T-helper 2 cell treated with Interferon-gamma antibody and Interleukin-4, amounts not matched to agents 5 μg/mL and 100 μg/mL, for 36 hours (primary cell): ENCODE data around the gene DNAJC6.

Experiments
- DNase-seq: peaks from one replicate; pipeline ENCODE4 v3.0.0; 2021; ENCODE audit warnings: low spot score
- H3K27ac Mint-ChIP-seq: one replicate; pipeline ENCODE4 v1.8.0; 2021; ENCODE audit warnings: mild to moderate bottlenecking, mixed read lengths
- H3K27me3 Mint-ChIP-seq: one replicate; pipeline ENCODE4 v1.8.0; 2021; ENCODE audit warnings: low read depth, mixed read lengths
- H3K36me3 Mint-ChIP-seq: one replicate; pipeline ENCODE4 v1.8.0; 2021; ENCODE audit warnings: low read depth, mixed read lengths
- H3K4me1 Mint-ChIP-seq: one replicate; pipeline ENCODE4 v1.8.0; 2021; ENCODE audit warnings: low read depth, mixed read lengths
- H3K4me3 Mint-ChIP-seq: one replicate; pipeline ENCODE4 v1.8.0; 2022; ENCODE audit warnings: mild to moderate bottlenecking, moderate library complexity, mixed read lengths
- H3K9me3 Mint-ChIP-seq: one replicate; pipeline ENCODE4 v1.8.0; 2021; ENCODE audit warnings: mixed read lengths

DNAJC6 gene

DNA sequence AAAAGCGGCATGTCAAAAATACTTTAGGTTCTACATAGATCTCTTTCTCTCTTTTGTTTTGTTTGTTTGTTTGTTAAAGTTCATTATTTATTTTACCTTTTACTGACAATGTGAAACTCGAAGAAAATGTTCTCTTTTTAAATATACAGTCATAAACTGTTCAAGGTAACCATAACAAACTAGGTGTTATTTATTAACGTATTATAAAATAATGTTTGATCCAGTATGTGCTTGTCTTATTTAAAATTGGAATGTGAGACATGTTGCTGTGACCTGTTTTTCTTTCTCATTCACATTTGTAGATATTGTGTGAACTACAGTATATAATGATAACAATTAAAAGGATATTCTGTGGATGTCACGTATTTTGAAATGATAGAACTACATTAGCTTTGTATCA is 105.2 kb downstream of the DNAJC6 start:
- no peak overlapping the region for H3K27ac Mint-ChIP-seq
- H3K4me3 Mint-ChIP-seq = no peak overlapping the region
- peaks cover 9% of the 10 kb centered on the region for H3K4me1 Mint-ChIP-seq

DNA sequence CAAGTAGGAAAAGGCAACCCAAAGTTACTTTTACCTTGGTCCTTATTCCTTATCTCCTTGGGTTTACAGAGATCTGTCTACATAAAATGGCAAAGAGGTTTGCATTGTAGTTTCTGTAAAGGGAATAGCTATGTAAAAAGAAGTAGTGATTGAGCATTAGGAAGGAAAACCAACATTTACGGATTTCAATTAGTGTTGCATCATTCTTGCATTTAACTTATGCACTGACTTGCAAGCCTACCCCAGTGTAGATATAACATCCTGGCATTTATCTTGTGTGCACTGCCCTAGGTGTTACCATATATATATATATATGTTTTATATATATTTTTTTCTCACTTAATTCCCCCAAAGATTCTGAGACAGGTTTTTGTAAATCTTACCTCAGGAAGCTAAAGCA is 107.4 kb downstream of the DNAJC6 start:
- Mint-ChIP-seq H3K4me1 (peaks cover 13% of the 10 kb centered on the region), H3K27me3 (peaks cover 19% of the 10 kb centered on the region), H3K4me3 (no peak overlapping the region), H3K9me3 (no peaks in the 10 kb centered on the region), H3K27ac (no peak overlapping the region), H3K36me3 (no peaks in the 10 kb centered on the region)
- no peak for DNase-seq

More for the DNA sequence above, 105.2 kb downstream of the DNAJC6 start:
- Mint-ChIP-seq H3K36me3 (no peaks in the 10 kb centered on the region), H3K9me3 (no peaks in the 10 kb centered on the region), H3K27me3 (peaks cover 23% of the 10 kb centered on the region)
- DNase-seq = no peak

DNA sequence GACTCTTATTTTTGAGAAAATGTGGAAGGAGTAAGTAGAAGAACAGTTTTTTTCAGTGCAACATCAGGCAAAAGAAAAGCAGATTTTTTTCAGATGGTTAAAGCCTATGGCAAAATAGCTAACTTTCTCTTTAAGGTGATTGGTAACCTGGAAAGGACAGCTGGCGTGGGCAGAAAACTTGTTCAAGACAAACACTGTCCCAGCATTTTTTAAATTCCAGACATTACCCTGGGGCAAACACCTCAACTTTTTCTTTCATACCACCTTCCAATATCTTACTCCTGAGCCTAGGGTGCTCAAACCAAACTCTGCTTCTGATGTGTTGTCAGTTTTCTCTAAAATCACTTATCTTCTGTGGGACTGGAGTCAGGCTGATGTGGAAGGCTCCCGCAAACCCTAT is 108.4 kb downstream of the DNAJC6 start:
- no peak for DNase-seq
- Mint-ChIP-seq H3K4me3 (no peak overlapping the region), H3K27ac (no peak overlapping the region), H3K36me3 (no peaks in the 10 kb centered on the region), H3K4me1 (peaks cover 13% of the 10 kb centered on the region), H3K9me3 (no peaks in the 10 kb centered on the region), H3K27me3 (peaks cover 15% of the 10 kb centered on the region)

DNA sequence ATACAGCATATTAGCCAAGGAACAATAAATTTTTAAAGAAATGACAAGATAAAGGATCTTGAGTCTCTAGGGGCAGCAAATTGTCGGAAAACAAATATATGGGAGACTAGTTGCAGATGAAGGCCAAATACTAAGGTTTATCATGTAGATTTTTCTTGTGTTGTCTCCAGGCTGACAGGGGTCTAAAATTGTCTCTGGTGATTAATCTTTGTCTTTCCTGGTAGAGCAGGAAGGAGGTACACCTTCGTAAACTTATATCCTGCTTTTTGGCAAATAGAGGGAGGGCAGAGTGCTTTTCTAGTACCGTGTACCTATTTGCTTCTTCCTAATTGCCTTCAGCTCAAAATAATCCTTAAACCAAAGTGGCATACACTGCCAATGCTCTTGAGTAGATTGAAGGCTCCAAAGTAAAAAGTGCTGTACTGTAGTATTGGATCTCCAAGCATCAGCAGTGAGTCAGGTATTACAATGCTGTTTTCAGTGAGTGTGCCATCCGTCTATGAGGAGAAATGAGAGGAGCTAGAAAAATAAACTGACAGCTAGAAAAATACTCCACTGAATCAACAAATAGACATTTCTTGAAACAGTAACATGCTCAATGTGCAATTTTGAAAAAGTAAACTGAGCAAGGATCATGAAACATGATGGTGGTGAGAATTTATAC is 109.3 kb downstream of the DNAJC6 start:
- peak overlapping the region; percentile 21 for H3K4me3 Mint-ChIP-seq
- H3K36me3 Mint-ChIP-seq = peaks cover 4% of the 10 kb centered on the region
- peaks cover 13% of the 10 kb centered on the region for H3K4me1 Mint-ChIP-seq
- H3K27me3 Mint-ChIP-seq = peaks cover 12% of the 10 kb centered on the region
- no peak for DNase-seq
- no peaks in the 10 kb centered on the region for H3K9me3 Mint-ChIP-seq
- H3K27ac Mint-ChIP-seq = no peak overlapping the region

- H3K27me3 Mint-ChIP-seq = peaks cover 12% of the 10 kb centered on the region
- peaks cover 8% of the 10 kb centered on the region for H3K36me3 Mint-ChIP-seq
- no peak overlapping the region for H3K4me3 Mint-ChIP-seq
- peak; percentile 97 for DNase-seq
- H3K4me1 Mint-ChIP-seq = peaks cover 22% of the 10 kb centered on the region
- no peaks in the 10 kb centered on the region for H3K9me3 Mint-ChIP-seq
- peak overlapping the region; percentile 85 for H3K27ac Mint-ChIP-seq
Observed at GRCh38 chr1:65419681-65420589, 110.6 kb downstream of the DNAJC6 start.

DNA sequence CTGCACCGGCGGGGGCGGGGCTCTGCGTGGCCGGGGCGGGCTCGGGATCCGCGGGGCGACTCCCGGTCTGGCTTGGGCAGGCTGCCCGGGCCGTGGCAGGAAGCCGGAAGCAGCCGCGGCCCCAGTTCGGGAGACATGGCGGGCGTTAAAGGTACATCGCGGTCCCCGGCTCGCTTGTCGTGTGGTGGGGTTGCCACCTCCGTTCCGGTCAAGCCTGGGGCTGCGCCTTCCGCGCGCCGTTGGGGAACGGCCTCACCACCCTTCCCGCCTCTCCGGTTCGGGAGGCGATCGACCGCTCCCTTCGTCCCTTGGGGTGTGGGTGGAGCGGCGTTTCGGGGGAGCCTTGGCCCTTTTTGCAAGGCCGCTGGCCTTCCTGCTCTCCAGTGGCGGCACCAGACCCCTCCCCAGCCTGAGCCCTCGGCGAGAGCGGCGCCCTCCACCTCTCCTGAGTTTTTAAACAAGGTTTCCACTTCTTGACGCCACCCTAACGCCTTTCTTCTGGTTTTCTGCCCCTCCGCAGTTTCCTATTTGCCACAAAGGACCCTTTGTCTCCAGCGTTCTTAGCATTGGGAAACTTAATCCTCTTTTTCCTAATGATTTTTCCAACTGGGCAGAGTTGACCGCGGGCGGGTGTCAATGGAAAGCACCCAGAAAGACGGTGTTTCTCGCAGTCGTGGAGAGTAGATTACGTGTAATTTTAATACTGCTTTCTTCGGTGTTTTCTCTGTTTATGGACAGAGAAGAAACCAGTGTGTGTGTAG is 111.4 kb downstream of the DNAJC6 start, which contains the start of the genes LEPR and LEPROT:
LEPR (plus strand) TSS at position 79 of the 761 bp plus-strand sequence. CDS start 144,898 bp downstream, outside the sequence.
LEPROT (plus strand) TSS at position 79 of the 761 bp plus-strand sequence; CDS start at position 136, 57 bp downstream.
- Mint-ChIP-seq H3K27ac (peak within 1 kb of the TSS; percentile 85), H3K36me3 (peaks cover 15% of the 10 kb centered on the region), H3K9me3 (no peaks in the 10 kb centered on the region), H3K4me1 (peaks cover 22% of the 10 kb centered on the region), H3K4me3 (no peak within 1 kb of the TSS), H3K27me3 (peaks cover 7% of the 10 kb centered on the region)
- DNase-seq = no peak

- Mint-ChIP-seq H3K36me3 (peaks cover 22% of the 10 kb centered on the region), H3K9me3 (no peaks in the 10 kb centered on the region), H3K27me3 (peaks cover 5% of the 10 kb centered on the region), H3K4me3 (no peak overlapping the region), H3K4me1 (peaks cover 24% of the 10 kb centered on the region), H3K27ac (no peak overlapping the region)
- DNase-seq = no peak
Observed at GRCh38 chr1:65421351-65422025, 112.1 kb downstream of the DNAJC6 start.

DNA sequence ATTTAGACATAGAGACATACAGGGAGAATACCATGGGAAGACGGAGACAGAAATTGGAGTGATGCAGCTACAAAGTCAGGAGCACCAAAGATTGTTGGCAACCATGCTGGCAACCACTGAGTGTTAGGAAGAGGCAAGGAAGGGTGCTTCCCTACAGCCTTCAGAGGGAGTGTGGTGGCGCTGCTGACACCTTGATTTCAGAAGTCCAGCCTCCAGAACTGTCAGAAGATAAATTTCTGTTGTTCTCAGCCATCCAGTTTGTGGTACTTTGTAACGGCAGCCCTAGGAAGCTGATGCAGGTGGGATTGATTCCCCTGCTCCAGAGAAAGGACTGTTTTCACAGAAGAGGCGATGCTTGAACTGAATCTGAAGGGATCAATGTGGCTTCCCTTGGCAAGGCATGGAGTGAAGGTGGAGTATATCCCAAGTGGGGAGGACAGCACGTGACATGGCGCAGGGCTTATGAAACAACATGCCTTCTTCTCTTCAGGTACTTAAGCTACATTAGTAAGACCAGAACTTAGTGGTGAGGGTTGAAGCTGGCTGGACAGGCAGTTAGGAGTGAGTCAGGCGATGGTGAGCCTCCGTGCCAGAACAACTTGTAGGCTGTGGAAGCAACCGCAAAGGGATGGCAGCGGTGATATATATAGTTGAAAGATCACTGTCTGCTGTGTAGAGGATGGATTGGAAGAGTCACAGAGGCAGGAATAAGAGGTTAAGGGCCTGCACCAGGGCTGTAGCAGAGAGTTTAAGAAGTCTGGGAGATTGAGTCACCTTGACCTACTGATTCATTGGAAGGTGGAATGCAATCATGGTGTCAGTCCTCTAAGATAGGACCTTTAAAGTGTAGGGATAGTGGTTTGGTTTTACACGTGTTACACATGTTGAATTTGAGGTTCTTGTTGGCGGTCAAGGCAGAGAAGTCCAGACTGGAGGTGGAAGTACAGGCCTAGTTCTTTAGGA is 113.2 kb downstream of the DNAJC6 start:
- H3K4me1 Mint-ChIP-seq = peaks cover 23% of the 10 kb centered on the region
- peaks cover 23% of the 10 kb centered on the region for H3K36me3 Mint-ChIP-seq
- no peak overlapping the region for H3K27ac Mint-ChIP-seq
- H3K9me3 Mint-ChIP-seq = no peaks in the 10 kb centered on the region
- DNase-seq = no peak
- H3K27me3 Mint-ChIP-seq = peaks cover 1% of the 10 kb centered on the region
- H3K4me3 Mint-ChIP-seq = no peak overlapping the region

DNA sequence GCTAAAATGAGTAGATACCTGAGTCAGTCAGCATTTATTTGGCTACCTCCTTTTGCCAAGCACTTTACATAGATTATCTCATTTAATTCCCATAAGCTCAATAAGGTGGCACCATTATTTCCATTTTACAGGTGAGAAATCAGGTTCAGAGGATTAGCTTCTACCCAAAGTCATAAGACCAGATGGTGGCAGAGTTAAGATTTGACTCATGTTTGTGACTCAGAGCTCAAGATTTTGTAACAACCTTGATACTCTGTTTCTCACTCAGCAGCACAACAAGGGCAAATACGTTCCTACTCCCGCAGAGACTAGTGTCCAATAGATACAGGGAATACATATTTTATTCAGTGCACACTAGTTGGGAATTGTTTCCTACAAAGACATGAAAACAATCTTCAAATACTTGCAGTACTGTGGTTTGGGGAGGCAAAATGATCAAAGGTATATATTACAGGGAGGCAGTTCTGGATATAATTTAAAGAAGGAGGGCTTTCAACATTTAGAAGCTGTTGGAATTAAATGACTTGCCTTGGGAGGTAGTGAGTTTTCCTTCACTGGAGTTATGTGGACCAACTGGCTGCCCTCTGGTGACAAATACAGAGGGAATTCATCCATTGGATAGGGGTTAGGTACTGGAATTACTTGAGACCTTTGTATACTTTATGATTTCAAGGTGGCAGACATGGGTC is 114.7 kb downstream of the DNAJC6 start:
- Mint-ChIP-seq H3K4me1 (peaks cover 17% of the 10 kb centered on the region), H3K27me3 (no peaks in the 10 kb centered on the region), H3K36me3 (peaks cover 26% of the 10 kb centered on the region), H3K27ac (no peak overlapping the region), H3K9me3 (no peaks in the 10 kb centered on the region), H3K4me3 (no peak overlapping the region)
- no peak for DNase-seq

GRCh38 chr1:65424573-65424889 is 115.2 kb downstream of the DNAJC6 start:
- H3K36me3 Mint-ChIP-seq = peaks cover 26% of the 10 kb centered on the region
- no peaks in the 10 kb centered on the region for H3K27me3 Mint-ChIP-seq
- no peaks in the 10 kb centered on the region for H3K9me3 Mint-ChIP-seq
- no peak for DNase-seq
- no peak overlapping the region for H3K27ac Mint-ChIP-seq
- no peak overlapping the region for H3K4me3 Mint-ChIP-seq
- H3K4me1 Mint-ChIP-seq = peaks cover 16% of the 10 kb centered on the region

GRCh38 chr1:65425006-65425405 is 115.7 kb downstream of the DNAJC6 start:
- peaks cover 15% of the 10 kb centered on the region for H3K4me1 Mint-ChIP-seq
- peaks cover 26% of the 10 kb centered on the region for H3K36me3 Mint-ChIP-seq
- H3K4me3 Mint-ChIP-seq = no peak overlapping the region
- H3K27ac Mint-ChIP-seq = no peak overlapping the region
- H3K9me3 Mint-ChIP-seq = no peaks in the 10 kb centered on the region
- no peak for DNase-seq
- no peaks in the 10 kb centered on the region for H3K27me3 Mint-ChIP-seq

DNA sequence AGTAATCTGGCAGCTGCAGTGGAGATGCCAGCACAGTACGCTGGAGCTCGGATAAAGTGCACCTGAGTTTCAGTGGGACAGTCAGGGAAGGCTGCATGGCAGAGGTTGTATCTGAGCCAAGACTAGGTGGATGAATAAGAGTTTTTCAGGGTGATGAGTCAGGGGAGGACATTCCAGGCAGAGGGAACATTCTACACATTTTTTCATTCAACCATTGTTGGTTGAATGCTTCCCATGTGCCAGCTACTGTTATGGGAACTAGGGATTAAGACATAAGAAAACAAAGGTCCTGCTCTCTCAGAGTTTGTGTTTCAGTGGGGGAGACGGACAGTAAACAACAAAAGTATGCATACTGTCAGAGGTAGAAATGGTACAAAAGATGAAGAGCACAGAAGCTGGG is 116.4 kb downstream of the DNAJC6 start:
- Mint-ChIP-seq H3K36me3 (peaks cover 26% of the 10 kb centered on the region), H3K27me3 (no peaks in the 10 kb centered on the region), H3K9me3 (no peaks in the 10 kb centered on the region), H3K27ac (peak overlapping the region; percentile 27), H3K4me1 (peaks cover 17% of the 10 kb centered on the region), H3K4me3 (no peak overlapping the region)
- DNase-seq = no peak
